B cell (primary cell): ENCODE results near the gene MYO1C.

Experiments used
- EZH2 ChIP-seq: IDR thresholded peaks from 2 replicates; pipeline ENCODE4 v1.6.1; 2012; ENCODE audit warnings: borderline replicate concordance, low read depth, mild to moderate bottlenecking, moderate library complexity, low read length; ENCODE audit not compliant: insufficient read depth, poor library complexity, severe bottlenecking
- TF ChIP-seq, protein P1 (sequence below): fragments of 200-600 bp; IDR thresholded peaks from one replicate; pipeline ENCODE4 v1.8.0; 2022; ENCODE audit warnings: antibody characterized with exemption, mild to moderate bottlenecking

DNA sequence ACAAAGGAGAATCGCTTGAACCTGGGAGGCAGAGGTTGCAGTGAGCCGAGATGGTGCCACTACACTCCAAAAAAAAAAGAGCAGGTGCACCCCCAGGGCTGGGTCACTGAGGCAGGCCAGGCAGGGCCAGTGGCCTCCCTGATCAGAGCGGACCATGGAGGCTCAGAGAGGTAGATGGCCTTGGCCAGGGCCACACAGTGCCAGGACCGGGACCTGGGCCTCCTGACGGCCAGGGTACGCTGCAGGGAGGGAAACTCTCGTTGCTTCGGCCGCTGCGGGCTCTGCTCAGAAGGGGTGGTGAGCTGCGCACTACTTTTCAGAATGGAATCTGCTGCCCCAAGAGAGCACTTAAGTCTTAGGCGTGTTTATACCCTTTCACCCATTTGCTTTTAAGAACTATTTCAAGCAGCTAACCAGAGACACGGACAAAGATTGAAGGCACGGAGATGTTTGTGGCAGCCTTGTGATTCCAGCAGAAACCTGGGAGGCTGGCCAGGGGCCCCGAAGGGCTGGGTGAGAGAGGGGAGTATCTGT is 17.1 kb downstream of the MYO1C start:
- TF ChIP-seq, protein P1, sequence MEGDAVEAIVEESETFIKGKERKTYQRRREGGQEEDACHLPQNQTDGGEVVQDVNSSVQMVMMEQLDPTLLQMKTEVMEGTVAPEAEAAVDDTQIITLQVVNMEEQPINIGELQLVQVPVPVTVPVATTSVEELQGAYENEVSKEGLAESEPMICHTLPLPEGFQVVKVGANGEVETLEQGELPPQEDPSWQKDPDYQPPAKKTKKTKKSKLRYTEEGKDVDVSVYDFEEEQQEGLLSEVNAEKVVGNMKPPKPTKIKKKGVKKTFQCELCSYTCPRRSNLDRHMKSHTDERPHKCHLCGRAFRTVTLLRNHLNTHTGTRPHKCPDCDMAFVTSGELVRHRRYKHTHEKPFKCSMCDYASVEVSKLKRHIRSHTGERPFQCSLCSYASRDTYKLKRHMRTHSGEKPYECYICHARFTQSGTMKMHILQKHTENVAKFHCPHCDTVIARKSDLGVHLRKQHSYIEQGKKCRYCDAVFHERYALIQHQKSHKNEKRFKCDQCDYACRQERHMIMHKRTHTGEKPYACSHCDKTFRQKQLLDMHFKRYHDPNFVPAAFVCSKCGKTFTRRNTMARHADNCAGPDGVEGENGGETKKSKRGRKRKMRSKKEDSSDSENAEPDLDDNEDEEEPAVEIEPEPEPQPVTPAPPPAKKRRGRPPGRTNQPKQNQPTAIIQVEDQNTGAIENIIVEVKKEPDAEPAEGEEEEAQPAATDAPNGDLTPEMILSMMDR: no peak
- TF ChIP-seq EZH2: no peak
